ENCODE data around the gene PHF2. TPM values are rescaled to one million over a fixed set of nuclear protein-coding genes. Genes with fewer than 3 reads are reported as not detected.

The PHF2 gene
- total RNA-seq, 2 donors from 2014 or later = 22.7 to 23.4 TPM

GRCh38 chr9:93655621-93656425 is 79.4 kb downstream of the PHF2 start:
- Histone ChIP-seq H3K9me3 (no peaks in the 10 kb centered on the region), H3K4me3 (no peak overlapping the region), H3K27ac (no peak overlapping the region), H3K9ac (ENCODE audit: low read depth in 2 of 2, low read length in 2 of 2) (no peak overlapping the region), H3K27me3 (no peaks in the 10 kb centered on the region), H3K4me1 (no peaks in the 10 kb centered on the region), H3K36me3 (peaks cover 6% of the 10 kb centered on the region)
- no peak for DNase-seq
- no peak for TF ChIP-seq CTCF (IDR thresholded peaks at IDR 0.05)
- intact Hi-C loops (cut with DNase I) = no loop called here

GRCh38 chr9:93656426-93657239 is 80.2 kb downstream of the PHF2 start:
- no peak for TF ChIP-seq CTCF (IDR thresholded peaks at IDR 0.05)
- Histone ChIP-seq H3K9ac (ENCODE audit: low read depth in 2 of 2, low read length in 2 of 2) (no peak overlapping the region), H3K27ac (no peak overlapping the region), H3K36me3 (peaks cover 6% of the 10 kb centered on the region), H3K9me3 (no peaks in the 10 kb centered on the region), H3K4me3 (no peak overlapping the region), H3K27me3 (no peaks in the 10 kb centered on the region), H3K4me1 (no peaks in the 10 kb centered on the region)
- intact Hi-C loops (cut with DNase I) = no loop called here
- DNase-seq = no peak

GRCh38 chr9:93657331-93658111 is 81.1 kb downstream of the PHF2 start:
- H3K27ac ChIP-seq = no peak overlapping the region
- H3K27me3 ChIP-seq = no peaks in the 10 kb centered on the region
- no peak for TF ChIP-seq CTCF (IDR thresholded peaks at IDR 0.05)
- H3K9ac ChIP-seq (ENCODE audit: low read depth in 2 of 2, low read length in 2 of 2) = no peak overlapping the region
- no peak overlapping the region for H3K4me3 ChIP-seq
- DNase-seq = no peak
- H3K36me3 ChIP-seq = peaks cover 6% of the 10 kb centered on the region
- no peaks in the 10 kb centered on the region for H3K9me3 ChIP-seq
- intact Hi-C loops (cut with DNase I) = no loop called here
- no peaks in the 10 kb centered on the region for H3K4me1 ChIP-seq

GRCh38 chr9:93658184-93658925 is 82.0 kb downstream of the PHF2 start:
- intact Hi-C loops (cut with DNase I) = no loop called here
- H3K4me1 ChIP-seq = no peaks in the 10 kb centered on the region
- no peak overlapping the region for H3K9ac ChIP-seq (ENCODE audit: low read depth in 2 of 2, low read length in 2 of 2)
- no peak for DNase-seq
- no peak for TF ChIP-seq CTCF (IDR thresholded peaks at IDR 0.05)
- peaks cover 6% of the 10 kb centered on the region for H3K36me3 ChIP-seq
- H3K27ac ChIP-seq = no peak overlapping the region
- H3K9me3 ChIP-seq = no peaks in the 10 kb centered on the region
- no peak overlapping the region for H3K4me3 ChIP-seq
- H3K27me3 ChIP-seq = no peaks in the 10 kb centered on the region

All from colonic mucosa (tissue), 4 donors.